ENCODE data around the gene CEP128.

Gene CEP128

GRCh38 chr14:80475074-80475473 is 466.5 kb downstream of the CEP128 start:
- no peak for DNase-seq (ENCODE audit: low spot score)

GRCh38 chr14:80468331-80469122 is 473.0 kb downstream of the CEP128 start:
- no peak for DNase-seq (ENCODE audit: low spot score)

DNA sequence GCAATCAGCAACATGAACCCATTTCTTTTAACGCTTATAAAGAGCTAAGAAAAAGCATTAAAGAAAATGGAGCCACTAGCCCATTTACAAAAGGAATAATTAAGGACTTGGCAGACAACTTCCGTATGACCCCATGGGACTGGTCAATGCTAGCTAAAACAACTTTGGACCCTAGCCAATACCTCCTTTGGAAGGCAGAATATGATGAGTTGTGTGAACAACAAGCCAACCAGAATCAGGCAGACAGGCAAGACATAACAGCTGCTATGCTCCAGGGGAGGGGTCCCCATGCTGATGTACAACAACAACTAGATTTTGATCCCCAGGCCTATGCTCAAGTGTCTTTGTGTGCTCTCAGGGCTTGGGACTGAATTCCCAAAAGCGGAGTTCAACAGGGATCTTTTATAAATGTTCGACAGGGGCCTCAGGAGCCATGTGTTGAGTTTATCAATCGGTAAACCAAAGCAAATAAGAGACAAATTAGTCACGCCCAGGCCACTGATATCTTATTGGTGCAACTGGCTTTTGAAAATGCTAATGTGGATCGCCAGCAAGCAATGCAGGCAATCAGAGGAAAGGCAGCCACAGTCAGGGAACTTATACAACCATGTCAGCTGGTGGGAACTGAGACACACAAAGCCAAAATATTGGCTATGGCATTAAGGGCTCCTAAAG is 475.9 kb downstream of the CEP128 start:
- DNase-seq (ENCODE audit: low spot score), result no peak

DNA sequence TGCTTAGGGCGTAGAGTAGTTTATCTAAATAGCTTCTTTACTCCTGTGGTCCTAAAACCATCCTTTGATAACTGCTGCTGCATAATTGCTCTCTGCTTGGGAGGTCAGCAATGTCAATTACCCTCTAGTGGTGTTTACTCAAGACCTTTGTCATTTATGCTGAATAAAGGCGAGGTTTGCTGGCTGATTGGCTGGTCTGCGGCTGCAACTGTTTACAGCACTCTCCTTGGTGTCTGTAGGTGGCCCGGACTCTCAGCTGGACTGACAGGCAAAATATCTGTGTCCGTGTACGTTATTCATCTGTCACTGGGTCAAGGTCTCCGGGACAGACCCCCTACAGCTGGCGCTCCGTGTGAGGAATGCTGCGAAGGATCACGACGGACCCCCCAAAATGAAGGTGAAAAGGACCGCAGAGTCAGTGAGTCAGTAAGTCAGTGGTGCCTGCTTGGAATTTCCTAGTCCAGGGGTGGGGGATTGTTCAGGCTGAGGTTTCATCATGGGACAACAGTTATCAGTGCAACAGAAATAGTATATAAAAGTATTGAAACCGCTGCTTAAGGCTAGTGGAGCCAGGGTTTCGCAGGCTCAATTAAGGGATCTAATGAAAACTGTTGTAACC is 476.9 kb downstream of the CEP128 start:
- DNase-seq (ENCODE audit: low spot score), result no peak

DNA sequence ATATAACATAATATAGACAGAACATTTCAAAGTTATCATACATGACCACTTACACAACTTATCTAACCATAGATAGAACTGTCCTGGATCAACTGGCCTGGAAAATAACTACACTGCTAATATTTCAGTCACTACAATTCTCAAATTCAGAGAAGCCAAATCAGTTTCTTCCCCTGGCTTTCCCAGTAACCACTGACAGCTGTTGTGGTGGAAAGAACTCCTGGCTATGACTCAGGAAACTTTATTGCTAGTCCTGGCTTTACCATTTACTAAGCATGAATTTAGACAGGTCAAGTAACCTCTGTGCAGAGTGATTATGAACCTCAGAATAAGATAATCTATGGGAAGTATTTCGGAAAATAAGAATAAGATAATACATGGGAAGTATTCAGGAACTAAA is 485.3 kb downstream of the CEP128 start:
- DNase-seq (ENCODE audit: low spot score), result no peak

DNA sequence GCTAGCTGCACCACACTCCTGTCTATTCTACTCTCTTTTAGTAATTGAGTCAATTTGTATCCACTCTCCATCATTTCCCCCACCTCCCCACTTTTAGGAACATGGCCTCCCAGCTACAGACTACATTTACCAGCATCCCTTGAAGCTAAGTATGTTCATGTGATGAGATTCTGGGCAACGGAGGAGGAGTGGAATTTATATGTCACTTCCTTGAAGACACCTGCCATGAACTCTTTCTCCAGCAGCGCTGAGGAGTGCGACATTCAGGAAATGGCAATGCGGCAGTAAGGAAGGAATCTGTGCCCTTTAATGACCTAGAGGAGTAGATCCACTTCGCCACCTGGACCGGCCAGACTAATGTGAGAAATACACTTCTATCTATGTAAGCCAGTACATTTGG is 486.5 kb downstream of the CEP128 start:
- no peak for DNase-seq (ENCODE audit: low spot score)

GRCh38 chr14:80448267-80448666 is 493.3 kb downstream of the CEP128 start:
- no peak for DNase-seq (ENCODE audit: low spot score)

- no peak for DNase-seq (ENCODE audit: low spot score)
These were observed 494.1 kb downstream of the CEP128 start for GRCh38 chr14:80447392-80447791.
